ENCODE results near the gene FBN2.
"Not testable (repeated sequence)": the region's sequence is repeated elsewhere in the genome, so short reads cannot be mapped to it uniquely, and the experiment has no call there.

The FBN2 gene

DNA sequence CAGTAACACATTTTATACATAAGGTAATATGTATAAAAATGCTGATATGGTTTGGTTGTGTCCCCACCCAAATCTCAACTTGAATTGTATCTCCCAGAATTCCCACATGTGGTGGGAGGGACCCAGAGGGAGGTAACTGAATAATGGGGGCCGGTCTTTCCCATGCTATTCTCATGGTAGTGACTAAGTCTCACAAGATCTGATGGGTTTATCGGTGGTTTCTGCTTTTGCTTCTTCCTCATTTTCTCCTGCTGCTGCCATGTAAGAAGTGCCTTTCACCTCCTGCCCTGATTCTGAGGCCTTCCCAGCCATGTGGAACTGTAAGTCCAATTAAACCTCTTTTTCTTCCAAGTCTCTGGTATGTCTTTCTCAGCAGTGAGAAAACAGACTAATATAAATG, 137.3 kb downstream of the FBN2 start:
- H2BK12ac ChIP-seq (ENCODE audit: low read length); H3K4me2 ChIP-seq (ENCODE audit: low read length); H3K79me1 ChIP-seq (ENCODE audit: low read length); H3K27me3 ChIP-seq (ENCODE audit: insufficient read depth, low read length); DNase-seq; H3K14ac ChIP-seq (ENCODE audit: low read length); H3K4ac ChIP-seq (ENCODE audit: low read depth, low read length); H4K12ac ChIP-seq (ENCODE audit: low read depth, low read length); H3K23ac ChIP-seq (ENCODE audit: low read length); H3K18ac ChIP-seq (ENCODE audit: low read length); H2BK5ac ChIP-seq (ENCODE audit: low read depth, low read length, poor library complexity); H3K9me3 ChIP-seq (ENCODE audit: insufficient read depth, low read depth, low read length); H3K79me2 ChIP-seq (ENCODE audit: control insufficient read depth, insufficient read depth, low read length, poor library complexity); H3K4me3 ChIP-seq (ENCODE audit: low read depth, low read length); H2AK5ac ChIP-seq (ENCODE audit: low read length); H2AFZ ChIP-seq (ENCODE audit: insufficient read depth, low read length, poor library complexity); H4K91ac ChIP-seq (ENCODE audit: low read depth, low read length); H3K27ac ChIP-seq (ENCODE audit: low read depth, low read length); H4K8ac ChIP-seq (ENCODE audit: low read depth, low read length); H3K36me3 ChIP-seq (ENCODE audit: control insufficient read depth in 1 of 2, insufficient read depth in 2 of 2, low read length in 2 of 2); H2BK120ac ChIP-seq (ENCODE audit: insufficient read depth, low read length, poor library complexity); H3K4me1 ChIP-seq (ENCODE audit: control insufficient read depth in 1 of 2, insufficient read depth in 2 of 2, low read length in 2 of 2); H3K9ac ChIP-seq (ENCODE audit: low read length): not testable (repeated sequence)
- no CpG with 5 or more reads among the region's 2 CpGs for WGBS (ENCODE audit: extremely low coverage, insufficient coverage, insufficient read length)

DNA sequence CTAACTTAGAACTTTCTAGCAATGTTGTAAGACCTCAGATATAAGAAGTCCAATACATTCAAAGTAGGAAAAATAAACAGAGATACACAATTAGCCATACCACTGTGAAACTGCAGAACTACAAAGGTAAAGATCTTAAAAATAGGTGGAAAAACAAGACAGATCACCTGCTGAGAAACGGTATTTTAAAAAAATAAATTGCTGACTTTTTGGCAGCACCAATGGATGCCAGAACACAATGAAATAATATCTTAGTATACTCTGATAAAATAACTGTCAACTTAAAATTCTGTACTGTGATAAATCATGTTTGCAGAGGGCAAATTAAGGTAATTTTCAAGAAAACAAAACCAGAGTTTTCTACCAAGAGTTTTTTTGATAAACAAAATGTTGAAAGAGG, 138.9 kb downstream of the FBN2 start:
- H3K36me3 ChIP-seq (ENCODE audit: control insufficient read depth in 1 of 2, insufficient read depth in 2 of 2, low read length in 2 of 2), result peaks cover 0 to 4% of the 10 kb centered on the region in 2 experiments
- no peak overlapping the region for H3K14ac ChIP-seq (ENCODE audit: low read length)
- no peak overlapping the region for H3K4me3 ChIP-seq (ENCODE audit: low read depth, low read length)
- H3K9me3 ChIP-seq (ENCODE audit: insufficient read depth, low read depth, low read length), result no peaks in the 10 kb centered on the region
- H2BK5ac ChIP-seq (ENCODE audit: low read depth, low read length, poor library complexity), result no peak overlapping the region
- no peak overlapping the region for H2AK5ac ChIP-seq (ENCODE audit: low read length)
- H4K91ac ChIP-seq (ENCODE audit: low read depth, low read length), result no peak overlapping the region
- no peak overlapping the region for H2BK12ac ChIP-seq (ENCODE audit: low read length)
- H3K9ac ChIP-seq (ENCODE audit: low read length), result no peak overlapping the region
- H3K18ac ChIP-seq (ENCODE audit: low read length), result no peak overlapping the region
- no peak overlapping the region for H3K4ac ChIP-seq (ENCODE audit: low read depth, low read length)
- no peaks in the 10 kb centered on the region for H3K27me3 ChIP-seq (ENCODE audit: insufficient read depth, low read length)
- no CpG with 5 or more reads among the region's 1 CpG for WGBS (ENCODE audit: extremely low coverage, insufficient coverage, insufficient read length)
- H3K27ac ChIP-seq (ENCODE audit: low read depth, low read length), result no peak overlapping the region
- no peak overlapping the region for H3K4me2 ChIP-seq (ENCODE audit: low read length)
- no peak for DNase-seq
- H3K79me1 ChIP-seq (ENCODE audit: low read length), result no peaks in the 10 kb centered on the region
- no peak overlapping the region for H3K23ac ChIP-seq (ENCODE audit: low read length)
- no peak overlapping the region for H2AFZ ChIP-seq (ENCODE audit: insufficient read depth, low read length, poor library complexity)
- no peaks in the 10 kb centered on the region for H3K4me1 ChIP-seq (ENCODE audit: control insufficient read depth in 1 of 2, insufficient read depth in 2 of 2, low read length in 2 of 2)
- no peaks in the 10 kb centered on the region for H3K79me2 ChIP-seq (ENCODE audit: control insufficient read depth, insufficient read depth, low read length, poor library complexity)
- no peak overlapping the region for H2BK120ac ChIP-seq (ENCODE audit: insufficient read depth, low read length, poor library complexity)
- H4K8ac ChIP-seq (ENCODE audit: low read depth, low read length), result no peak overlapping the region
- H4K12ac ChIP-seq (ENCODE audit: low read depth, low read length), result no peak overlapping the region

DNA sequence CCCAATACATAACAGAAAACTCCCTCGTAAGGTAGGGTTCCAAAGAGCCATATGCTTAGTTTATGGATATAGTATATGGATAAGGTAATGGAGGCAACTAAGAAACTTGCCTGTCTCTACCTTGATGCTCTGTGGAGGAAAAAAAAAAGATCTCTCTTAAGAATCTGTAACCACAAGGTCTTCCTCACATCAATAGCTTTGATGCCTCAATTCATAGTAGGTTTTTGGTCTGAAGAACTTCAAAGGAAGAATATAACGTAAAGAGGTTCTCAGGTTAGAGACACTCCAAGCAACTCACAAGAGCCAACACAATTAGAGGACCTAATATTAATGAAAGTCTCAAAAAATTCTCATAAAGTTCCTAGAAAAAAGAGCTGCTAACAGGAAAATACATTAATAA, 140.2 kb downstream of the FBN2 start:
- Histone ChIP-seq H3K9ac (ENCODE audit: low read length) (no peak overlapping the region), H3K79me2 (ENCODE audit: control insufficient read depth, insufficient read depth, low read length, poor library complexity) (no peaks in the 10 kb centered on the region), H3K14ac (ENCODE audit: low read length) (no peak overlapping the region), H3K23ac (ENCODE audit: low read length) (no peak overlapping the region), H3K27ac (ENCODE audit: low read depth, low read length) (no peak overlapping the region), H3K18ac (ENCODE audit: low read length) (no peak overlapping the region), H4K8ac (ENCODE audit: low read depth, low read length) (no peak overlapping the region), H3K27me3 (ENCODE audit: insufficient read depth, low read length) (no peaks in the 10 kb centered on the region), H3K4me3 (ENCODE audit: low read depth, low read length) (no peak overlapping the region), H2BK12ac (ENCODE audit: low read length) (no peak overlapping the region), H4K12ac (ENCODE audit: low read depth, low read length) (no peak overlapping the region), H3K4me2 (ENCODE audit: low read length) (no peak overlapping the region), H3K4ac (ENCODE audit: low read depth, low read length) (no peak overlapping the region), H2BK120ac (ENCODE audit: insufficient read depth, low read length, poor library complexity) (no peak overlapping the region), H3K4me1 (ENCODE audit: control insufficient read depth in 1 of 2, insufficient read depth in 2 of 2, low read length in 2 of 2) (no peaks in the 10 kb centered on the region), H2BK5ac (ENCODE audit: low read depth, low read length, poor library complexity) (no peak overlapping the region), H4K91ac (ENCODE audit: low read depth, low read length) (no peak overlapping the region), H3K9me3 (ENCODE audit: insufficient read depth, low read depth, low read length) (no peaks in the 10 kb centered on the region), H2AK5ac (ENCODE audit: low read length) (no peak overlapping the region), H2AFZ (ENCODE audit: insufficient read depth, low read length, poor library complexity) (no peak overlapping the region), H3K36me3 (ENCODE audit: control insufficient read depth in 1 of 2, insufficient read depth in 2 of 2, low read length in 2 of 2) (peaks cover 2 to 6% of the 10 kb centered on the region in 2 experiments), H3K79me1 (ENCODE audit: low read length) (no peaks in the 10 kb centered on the region)
- DNase-seq, result no peak
- no CpG with 5 or more reads among the region's 2 CpGs for WGBS (ENCODE audit: extremely low coverage, insufficient coverage, insufficient read length)

- H3K27ac ChIP-seq (ENCODE audit: low read depth, low read length), result no peak overlapping the region
- H3K4me3 ChIP-seq (ENCODE audit: low read depth, low read length), result no peak overlapping the region
- H3K9ac ChIP-seq (ENCODE audit: low read length), result no peak overlapping the region
- H4K91ac ChIP-seq (ENCODE audit: low read depth, low read length), result no peak overlapping the region
- peaks cover 2 to 6% of the 10 kb centered on the region in 2 experiments for H3K36me3 ChIP-seq (ENCODE audit: control insufficient read depth in 1 of 2, insufficient read depth in 2 of 2, low read length in 2 of 2)
- H4K8ac ChIP-seq (ENCODE audit: low read depth, low read length), result no peak overlapping the region
- DNase-seq, result peak; percentile 41 to 73
- no peak overlapping the region for H2AFZ ChIP-seq (ENCODE audit: insufficient read depth, low read length, poor library complexity)
- no peaks in the 10 kb centered on the region for H3K4me1 ChIP-seq (ENCODE audit: control insufficient read depth in 1 of 2, insufficient read depth in 2 of 2, low read length in 2 of 2)
- H3K79me2 ChIP-seq (ENCODE audit: control insufficient read depth, insufficient read depth, low read length, poor library complexity), result no peaks in the 10 kb centered on the region
- no peak overlapping the region for H2AK5ac ChIP-seq (ENCODE audit: low read length)
- no peak overlapping the region for H3K23ac ChIP-seq (ENCODE audit: low read length)
- H3K14ac ChIP-seq (ENCODE audit: low read length), result no peak overlapping the region
- H3K4me2 ChIP-seq (ENCODE audit: low read length), result no peak overlapping the region
- no peak overlapping the region for H3K4ac ChIP-seq (ENCODE audit: low read depth, low read length)
- WGBS (ENCODE audit: extremely low coverage, insufficient coverage, insufficient read length), result no CpG with 5 or more reads among the region's 8 CpGs
- no peaks in the 10 kb centered on the region for H3K79me1 ChIP-seq (ENCODE audit: low read length)
- no peak overlapping the region for H3K18ac ChIP-seq (ENCODE audit: low read length)
- no peak overlapping the region for H2BK120ac ChIP-seq (ENCODE audit: insufficient read depth, low read length, poor library complexity)
- H4K12ac ChIP-seq (ENCODE audit: low read depth, low read length), result no peak overlapping the region
- H2BK12ac ChIP-seq (ENCODE audit: low read length), result no peak overlapping the region
- no peak overlapping the region for H2BK5ac ChIP-seq (ENCODE audit: low read depth, low read length, poor library complexity)
- no peaks in the 10 kb centered on the region for H3K9me3 ChIP-seq (ENCODE audit: insufficient read depth, low read depth, low read length)
- H3K27me3 ChIP-seq (ENCODE audit: insufficient read depth, low read length), result no peaks in the 10 kb centered on the region
Observed at GRCh38 chr5:128395073-128395472, 143.0 kb downstream of the FBN2 start.

Data from trophoblast cell (in vitro differentiated cells and primary cell).